Prostate gland (tissue), 2 donors: ENCODE results near the gene ZFAND2B.

Experiments
- POLR2A ChIP-seq: fragments of 450-650 bp; IDR thresholded peaks from one replicate; pipeline ENCODE4 v1.6.1; 2016; ENCODE audit warnings: antibody characterized with exemption, mild to moderate bottlenecking
- TF ChIP-seq, protein P1 (sequence below), 4 experiments: fragments of 200-600 bp in 2 of 4; fragments of 450-650 bp in 2 of 4; sonication (generic) in 2 of 4; IDR thresholded peaks; 1 replicate in 3 of 4; 2 replicates in 1 of 4; pipeline ENCODE4 v1.5.1; 2016 to 2019; ENCODE audit warnings: antibody characterized with exemption in 4 of 4, mild to moderate bottlenecking in 2 of 4, moderate library complexity in 2 of 4

DNA sequence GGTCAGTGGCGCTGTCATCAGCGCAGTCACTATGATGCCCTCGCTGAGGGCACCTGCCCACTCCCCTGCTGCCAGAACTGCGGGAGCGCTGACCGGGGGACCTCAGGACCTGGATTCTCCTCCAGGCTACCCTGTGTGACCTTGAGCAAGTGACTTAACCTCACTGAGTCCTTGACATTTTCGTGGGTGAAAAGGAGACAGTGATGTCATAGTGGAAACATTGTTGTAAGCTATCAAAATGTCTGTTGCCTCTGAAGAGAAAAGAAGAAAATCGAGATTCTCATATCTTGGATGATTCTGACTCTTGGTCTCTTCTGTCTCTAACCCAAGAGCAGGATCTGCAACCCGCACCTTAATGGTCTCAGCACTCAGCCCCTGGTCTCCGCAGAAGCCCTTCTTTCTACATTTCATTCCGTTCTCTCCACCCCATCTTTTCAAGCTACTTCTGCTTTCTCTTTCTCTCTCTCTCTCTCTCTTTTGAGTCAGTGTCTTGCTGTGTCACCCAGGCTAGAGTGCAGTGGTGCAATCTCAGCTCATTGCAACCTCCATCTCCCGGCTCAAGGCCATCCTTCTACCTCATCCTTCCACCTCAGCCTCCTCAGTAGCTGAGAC lies 48.1 kb downstream of the ZFAND2B start:
- TF ChIP-seq, protein P1, sequence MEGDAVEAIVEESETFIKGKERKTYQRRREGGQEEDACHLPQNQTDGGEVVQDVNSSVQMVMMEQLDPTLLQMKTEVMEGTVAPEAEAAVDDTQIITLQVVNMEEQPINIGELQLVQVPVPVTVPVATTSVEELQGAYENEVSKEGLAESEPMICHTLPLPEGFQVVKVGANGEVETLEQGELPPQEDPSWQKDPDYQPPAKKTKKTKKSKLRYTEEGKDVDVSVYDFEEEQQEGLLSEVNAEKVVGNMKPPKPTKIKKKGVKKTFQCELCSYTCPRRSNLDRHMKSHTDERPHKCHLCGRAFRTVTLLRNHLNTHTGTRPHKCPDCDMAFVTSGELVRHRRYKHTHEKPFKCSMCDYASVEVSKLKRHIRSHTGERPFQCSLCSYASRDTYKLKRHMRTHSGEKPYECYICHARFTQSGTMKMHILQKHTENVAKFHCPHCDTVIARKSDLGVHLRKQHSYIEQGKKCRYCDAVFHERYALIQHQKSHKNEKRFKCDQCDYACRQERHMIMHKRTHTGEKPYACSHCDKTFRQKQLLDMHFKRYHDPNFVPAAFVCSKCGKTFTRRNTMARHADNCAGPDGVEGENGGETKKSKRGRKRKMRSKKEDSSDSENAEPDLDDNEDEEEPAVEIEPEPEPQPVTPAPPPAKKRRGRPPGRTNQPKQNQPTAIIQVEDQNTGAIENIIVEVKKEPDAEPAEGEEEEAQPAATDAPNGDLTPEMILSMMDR (IDR thresholded peaks at IDR 0.05): no peak
- TF ChIP-seq POLR2A: no peak
